WERI-Rb-1 (cell line): ENCODE data around the gene STAT3.
"Not testable (repeated sequence)": the region's sequence is repeated elsewhere in the genome, so short reads cannot be mapped to it uniquely, and the experiment has no call there.

Source experiments
- DNase-seq: peaks from one replicate; pipeline ENCODE4 v3.0.0-alpha.2; 2020
- H3K27ac ChIP-seq: fragments of 250-450 bp; sonication (Bioruptor Pico); 2 replicates; pipeline ENCODE4 v1.5.1; 2020; ENCODE audit warnings: mild to moderate bottlenecking, moderate library complexity
- H3K27me3 ChIP-seq: fragments of 250-450 bp; sonication (Bioruptor Pico); 2 replicates; pipeline ENCODE4 v1.5.1; 2021; ENCODE audit warnings: mild to moderate bottlenecking, low read depth, moderate library complexity; ENCODE audit not compliant: insufficient read depth, severe bottlenecking
- H3K36me3 ChIP-seq: fragments of 250-450 bp; sonication (Bioruptor Pico); 2 replicates; pipeline ENCODE4 v1.5.1; 2020; ENCODE audit warnings: mild to moderate bottlenecking, moderate library complexity
- H3K4me3 ChIP-seq: 2 replicates; pipeline ENCODE4 v1.5.1; 2011; ENCODE audit warnings: low read depth, mild to moderate bottlenecking, control low read depth, low read length
- H3K9me3 ChIP-seq: fragments of 250-450 bp; sonication (Bioruptor Pico); 2 replicates; pipeline ENCODE4 v1.5.1; 2021; ENCODE audit warnings: mild to moderate bottlenecking, moderate library complexity; ENCODE audit not compliant: severe bottlenecking
- TF ChIP-seq, protein P1 (sequence below): IDR thresholded peaks from 2 replicates; pipeline ENCODE4 v1.5.1; 2011; ENCODE audit warnings: low read depth, mild to moderate bottlenecking, control low read depth, inconsistent platforms, low read length

STAT3 gene

DNA sequence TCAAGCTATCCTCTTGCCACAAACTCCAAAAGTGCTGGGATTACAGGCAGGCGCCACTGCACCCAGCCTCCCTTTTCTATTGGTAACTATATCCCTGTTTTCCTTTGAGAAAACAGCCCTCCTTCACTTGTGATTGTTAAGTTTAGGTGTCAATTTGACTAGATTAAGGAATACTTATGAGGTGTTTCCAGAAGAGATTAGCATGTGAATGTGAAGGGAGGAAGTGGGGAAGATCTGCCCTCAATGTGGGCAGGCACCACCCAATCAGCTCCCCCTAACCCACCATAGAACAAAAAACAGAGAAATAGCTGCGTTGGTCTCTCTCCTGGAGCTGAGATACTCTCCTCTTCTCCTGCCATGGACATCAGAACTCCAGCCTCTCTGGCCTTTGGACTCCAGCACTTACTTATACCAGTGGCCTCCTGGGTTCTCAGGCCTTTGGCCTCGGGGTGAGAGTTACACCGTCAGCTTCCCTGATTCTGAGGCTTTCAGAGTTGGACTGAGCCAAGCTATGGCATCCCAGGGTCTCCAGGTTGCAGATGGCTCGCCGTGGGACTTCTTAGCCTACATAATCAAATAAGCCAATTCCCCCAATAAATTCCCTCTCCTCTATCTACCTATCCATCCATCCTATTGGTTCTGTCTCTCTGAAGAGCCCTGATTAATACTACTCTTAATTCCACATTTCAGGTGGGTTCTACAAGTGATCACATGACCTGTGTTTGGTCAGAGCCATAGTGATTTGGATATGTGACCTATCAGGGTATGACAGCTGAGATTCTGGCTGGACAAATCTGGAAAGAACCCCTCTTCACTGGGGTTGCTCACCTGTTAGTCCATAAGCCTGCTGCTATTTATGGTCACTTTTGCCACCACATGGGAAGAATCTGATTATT is 12.0 kb upstream of the STAT3 start:
- TF ChIP-seq, protein P1, sequence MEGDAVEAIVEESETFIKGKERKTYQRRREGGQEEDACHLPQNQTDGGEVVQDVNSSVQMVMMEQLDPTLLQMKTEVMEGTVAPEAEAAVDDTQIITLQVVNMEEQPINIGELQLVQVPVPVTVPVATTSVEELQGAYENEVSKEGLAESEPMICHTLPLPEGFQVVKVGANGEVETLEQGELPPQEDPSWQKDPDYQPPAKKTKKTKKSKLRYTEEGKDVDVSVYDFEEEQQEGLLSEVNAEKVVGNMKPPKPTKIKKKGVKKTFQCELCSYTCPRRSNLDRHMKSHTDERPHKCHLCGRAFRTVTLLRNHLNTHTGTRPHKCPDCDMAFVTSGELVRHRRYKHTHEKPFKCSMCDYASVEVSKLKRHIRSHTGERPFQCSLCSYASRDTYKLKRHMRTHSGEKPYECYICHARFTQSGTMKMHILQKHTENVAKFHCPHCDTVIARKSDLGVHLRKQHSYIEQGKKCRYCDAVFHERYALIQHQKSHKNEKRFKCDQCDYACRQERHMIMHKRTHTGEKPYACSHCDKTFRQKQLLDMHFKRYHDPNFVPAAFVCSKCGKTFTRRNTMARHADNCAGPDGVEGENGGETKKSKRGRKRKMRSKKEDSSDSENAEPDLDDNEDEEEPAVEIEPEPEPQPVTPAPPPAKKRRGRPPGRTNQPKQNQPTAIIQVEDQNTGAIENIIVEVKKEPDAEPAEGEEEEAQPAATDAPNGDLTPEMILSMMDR, result no peak
- Histone ChIP-seq H3K4me3 (no peak overlapping the region), H3K27me3 (peaks cover 9% of the 10 kb centered on the region), H3K36me3 (no peaks in the 10 kb centered on the region), H3K27ac (no peak overlapping the region), H3K9me3 (no peaks in the 10 kb centered on the region)
- no peak for DNase-seq

DNA sequence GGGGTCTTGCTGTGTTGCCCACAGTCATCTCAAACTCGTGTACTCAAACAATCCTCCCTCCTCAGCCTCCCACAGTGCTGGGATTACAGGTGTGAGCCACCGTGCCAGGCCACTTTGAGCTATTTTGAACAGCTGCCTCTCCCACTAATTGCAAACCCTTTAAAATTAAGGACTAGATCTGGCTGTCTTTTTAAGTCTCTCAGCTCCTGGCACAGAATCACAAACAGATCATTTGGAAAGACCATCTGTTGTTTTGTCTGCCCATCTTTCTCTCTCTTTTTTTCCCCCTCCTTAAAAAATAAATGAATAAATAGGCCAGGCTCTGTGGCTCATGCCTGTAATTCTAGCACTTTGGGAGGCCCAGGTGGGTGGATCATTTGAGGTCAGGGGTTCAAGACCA is 10.9 kb upstream of the STAT3 start:
- H3K27me3 ChIP-seq, result peaks cover 6% of the 10 kb centered on the region
- DNase-seq, result no peak
- TF ChIP-seq, protein P1, result no peak
- H3K36me3 ChIP-seq, result no peaks in the 10 kb centered on the region
- H3K4me3 ChIP-seq, result no peak overlapping the region
- no peak overlapping the region for H3K27ac ChIP-seq
- no peaks in the 10 kb centered on the region for H3K9me3 ChIP-seq

DNA sequence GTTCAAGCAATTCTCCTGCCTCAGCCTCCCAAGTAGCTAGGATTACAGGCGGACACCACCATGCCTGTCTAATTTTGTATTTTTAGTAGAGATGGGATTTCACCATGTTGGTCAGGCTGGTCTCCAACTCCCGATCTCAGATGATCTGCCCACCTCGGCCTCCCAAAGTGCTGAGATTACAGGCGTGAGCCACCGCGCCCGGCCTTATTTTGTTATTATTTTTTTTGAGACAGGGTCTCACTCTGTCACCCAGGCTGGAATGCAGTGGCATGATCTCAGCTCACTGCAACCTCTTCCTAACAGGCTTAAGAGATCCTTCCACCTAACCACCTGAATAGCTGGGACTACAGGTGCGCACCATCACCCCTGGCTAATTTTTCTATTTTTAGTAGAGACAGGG is 7.4 kb upstream of the STAT3 start:
- DNase-seq, H3K36me3 ChIP-seq, H3K9me3 ChIP-seq, H3K4me3 ChIP-seq, H3K27me3 ChIP-seq, H3K27ac ChIP-seq: not testable (repeated sequence)

DNA sequence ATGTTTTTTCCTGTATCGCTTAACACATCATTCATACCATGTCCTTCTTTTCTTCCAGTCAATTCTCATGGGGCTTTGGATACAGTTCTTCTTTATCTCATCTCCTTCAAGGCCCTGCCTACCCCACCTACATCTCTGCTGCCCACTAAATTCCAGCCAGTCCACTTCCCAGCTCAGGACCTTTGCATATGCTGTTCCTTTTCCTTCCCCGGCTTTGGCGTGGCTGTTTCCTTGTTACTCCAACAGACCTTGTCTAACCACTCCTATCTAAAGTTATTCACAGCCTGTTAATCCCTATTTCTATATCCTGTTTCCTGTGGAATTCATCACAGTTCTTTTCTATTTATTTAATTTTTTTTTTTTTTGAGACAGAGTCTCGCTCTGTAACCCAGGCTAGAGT is 6.6 kb upstream of the STAT3 start:
- Histone ChIP-seq H3K27me3 (no peaks in the 10 kb centered on the region), H3K4me3 (no peak overlapping the region), H3K9me3 (no peaks in the 10 kb centered on the region), H3K27ac (no peak overlapping the region), H3K36me3 (no peaks in the 10 kb centered on the region)
- TF ChIP-seq, protein P1, result no peak
- DNase-seq, result no peak

DNA sequence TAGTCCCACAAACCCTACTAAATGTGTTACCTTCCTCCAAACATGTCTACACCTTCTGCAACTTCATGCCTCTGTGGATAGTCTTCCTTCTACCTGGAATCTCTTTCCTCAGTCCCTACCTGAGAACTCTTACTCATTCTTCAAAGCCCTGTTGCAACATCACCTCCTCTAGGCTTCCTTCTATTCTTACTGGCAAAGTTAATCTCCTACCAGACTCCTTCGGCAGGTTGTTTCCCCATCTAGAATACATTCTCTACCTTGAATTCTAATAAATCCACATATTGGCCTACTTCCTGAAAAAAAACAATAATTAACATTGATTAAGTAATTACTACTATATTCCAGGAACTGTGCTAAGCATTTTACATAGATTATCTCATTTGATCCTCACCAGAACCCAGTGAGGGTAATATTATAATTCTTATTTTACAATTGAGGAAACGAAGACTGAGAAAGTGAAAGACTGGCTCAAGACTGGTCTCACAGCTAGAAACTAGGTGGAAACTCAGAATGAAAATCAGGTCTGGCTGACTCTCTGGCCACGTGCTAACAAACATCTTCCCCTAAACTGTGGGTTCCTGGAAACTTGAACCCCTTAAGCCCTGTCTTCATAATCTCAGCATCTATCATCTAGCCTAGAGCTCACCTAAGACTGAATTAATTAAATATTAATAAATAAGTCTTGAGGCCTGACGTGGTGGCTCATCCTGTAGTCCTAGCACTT is 4.6 kb upstream of the STAT3 start:
- H3K36me3 ChIP-seq, result no peaks in the 10 kb centered on the region; the same call in 1 of the 2 replicates
- DNase-seq, result no peak
- H3K9me3 ChIP-seq, result no peaks in the 10 kb centered on the region
- TF ChIP-seq, protein P1, result no peak
- no peak overlapping the region for H3K4me3 ChIP-seq
- no peaks in the 10 kb centered on the region for H3K27me3 ChIP-seq
- no peak overlapping the region for H3K27ac ChIP-seq

DNA sequence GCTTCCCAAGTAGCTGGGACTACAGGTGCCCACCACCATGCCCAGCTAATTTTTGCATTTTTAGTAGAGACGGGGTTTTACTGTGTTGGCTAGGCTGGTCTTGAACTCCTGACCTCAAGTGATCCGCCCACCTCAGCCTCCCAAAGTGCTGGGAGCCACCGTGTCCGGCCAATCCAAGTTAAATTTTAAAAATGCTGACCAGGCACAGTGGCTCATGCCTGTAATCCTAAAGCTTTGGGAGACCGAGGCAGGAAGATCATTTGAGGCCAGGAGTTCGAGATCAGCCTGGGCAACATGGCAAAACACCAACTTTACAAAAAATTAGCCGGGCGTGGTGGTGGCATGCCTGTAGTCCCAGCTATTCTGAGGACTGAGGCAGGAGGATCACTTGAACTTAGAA is 3.2 kb upstream of the STAT3 start:
- not testable (repeated sequence) for H3K27me3 ChIP-seq

More for the DNA sequence above, 3.2 kb upstream of the STAT3 start:
- H3K27ac ChIP-seq, H3K4me3 ChIP-seq, H3K36me3 ChIP-seq, H3K9me3 ChIP-seq, DNase-seq: not testable (repeated sequence)
